Stimulated activated CD4-positive, alpha-beta T cell treated with anti-CD3 and anti-CD28 coated beads, Interleukin-1b, Interleukin-23, amount 100 ng/mL, for 4 hours (primary cell): ENCODE data around the gene MCCC1.

ENCODE experiments used
- DNase-seq, 2 donors: peaks; one replicate each; pipeline ENCODE4 v3.0.0-alpha.2; 2020; ENCODE audit warnings: low read depth in 2 of 2

Gene MCCC1

GRCh38 chr3:182983876-182984275 is 115.4 kb downstream of the MCCC1 start:
- DNase-seq: no peak

GRCh38 chr3:182981038-182981380 is 118.3 kb downstream of the MCCC1 start:
- no peak for DNase-seq

- DNase-seq: peak; percentile 68 to 88
Observed at GRCh38 chr3:182980204-182981037, 118.9 kb downstream of the MCCC1 start, which contains the start of gene DCUN1D1. TSS of gene DCUN1D1 (minus strand) at chr3:182980538. CDS start at chr3:182980489, 49 bp downstream.

- no peak for DNase-seq
Observed at GRCh38 chr3:182979674-182980191, 119.6 kb downstream of the MCCC1 start.

- DNase-seq: no peak
Observed at GRCh38 chr3:182979103-182979673, 120.1 kb downstream of the MCCC1 start.

GRCh38 chr3:182978387-182978786 is 120.9 kb downstream of the MCCC1 start:
- no peak for DNase-seq

GRCh38 chr3:182973047-182973446 is 126.2 kb downstream of the MCCC1 start:
- no peak for DNase-seq

- DNase-seq: no peak
Observed at GRCh38 chr3:182972387-182972786, 126.9 kb downstream of the MCCC1 start.

- DNase-seq: no peak
Observed at GRCh38 chr3:182971637-182972036, 127.7 kb downstream of the MCCC1 start.

GRCh38 chr3:182970811-182971418 is 128.4 kb downstream of the MCCC1 start:
- no peak for DNase-seq

- no peak for DNase-seq
Observed at GRCh38 chr3:182969853-182970252, 129.4 kb downstream of the MCCC1 start.

- DNase-seq: no peak
Observed at GRCh38 chr3:182969277-182969676, 130.0 kb downstream of the MCCC1 start.

GRCh38 chr3:182967218-182968204 is 131.8 kb downstream of the MCCC1 start:
- no peak for DNase-seq

- no peak for DNase-seq
Observed at GRCh38 chr3:182965861-182966366, 133.4 kb downstream of the MCCC1 start.
